ENCODE measurements around the gene PCYT1B. TPM values are rescaled to one million over a fixed set of nuclear protein-coding genes. Genes with fewer than 3 reads are reported as not detected.
"Not testable (repeated sequence)": the region's sequence is repeated elsewhere in the genome, so short reads cannot be mapped to it uniquely, and the experiment has no call there.

Gene PCYT1B
- total RNA-seq, 2 experiments from 2014 or later = not detected

- H3K36me3 Mint-ChIP-seq (ENCODE audit: low read depth) = no peaks in the 10 kb centered on the region
- TF ChIP-seq CTCF (IDR thresholded peaks at IDR 0.05) = no peak
- no peaks in the 10 kb centered on the region for H3K9me3 Mint-ChIP-seq
- H3K4me1 ChIP-seq (ENCODE audit: insufficient read depth, low read length) = no peaks in the 10 kb centered on the region
- no peak overlapping the region for H3K4me3 Mint-ChIP-seq
- DNase-seq = no peak
- no peaks in the 10 kb centered on the region for H3K27me3 ChIP-seq (ENCODE audit: control insufficient read depth in 1 of 2, insufficient read depth in 2 of 2, low read length in 2 of 2)
- H3K27ac ChIP-seq (ENCODE audit: low read depth in 1 of 2, low read length in 2 of 2) = no peak overlapping the region
- no peak overlapping the region for H3K4me3 ChIP-seq (ENCODE audit: low read length)
- no peaks in the 10 kb centered on the region for H3K4me1 Mint-ChIP-seq (ENCODE audit: low read depth)
- no peak overlapping the region for H3K27ac Mint-ChIP-seq
- no peaks in the 10 kb centered on the region for H3K27me3 Mint-ChIP-seq
- CTCF ChIA-PET = no interaction called here
- POLR2A ChIA-PET = no interaction called here
- intact Hi-C loops (cut with DNase I, micrococcal nuclease) = no loop called here
- H3K9me3 ChIP-seq (ENCODE audit: control insufficient read depth in 1 of 2, insufficient read depth in 1 of 2, low read length in 2 of 2) = no peaks in the 10 kb centered on the region
- ATAC-seq (ENCODE audit: poor library complexity) = no peak
- H3K36me3 ChIP-seq (ENCODE audit: insufficient read depth, low read length) = no peaks in the 10 kb centered on the region
Measured at GRCh38 chrX:24610516-24610915, 36.6 kb downstream of the PCYT1B start.

GRCh38 chrX:24607616-24608015, 39.5 kb downstream of the PCYT1B start:
- ChIA-PET CTCF (no interaction called here), POLR2A (no interaction called here)
- Mint-ChIP-seq H3K36me3 (ENCODE audit: low read depth) (no peaks in the 10 kb centered on the region), H3K4me1 (ENCODE audit: low read depth) (no peaks in the 10 kb centered on the region), H3K27me3 (no peaks in the 10 kb centered on the region), H3K27ac (no peak overlapping the region), H3K4me3 (no peak overlapping the region), H3K9me3 (no peaks in the 10 kb centered on the region)
- Histone ChIP-seq H3K4me3 (ENCODE audit: low read length) (no peak overlapping the region), H3K4me1 (ENCODE audit: insufficient read depth, low read length) (no peaks in the 10 kb centered on the region), H3K27me3 (ENCODE audit: control insufficient read depth in 1 of 2, insufficient read depth in 2 of 2, low read length in 2 of 2) (no peaks in the 10 kb centered on the region), H3K9me3 (ENCODE audit: control insufficient read depth in 1 of 2, insufficient read depth in 1 of 2, low read length in 2 of 2) (no peaks in the 10 kb centered on the region), H3K27ac (ENCODE audit: low read depth in 1 of 2, low read length in 2 of 2) (no peak overlapping the region), H3K36me3 (ENCODE audit: insufficient read depth, low read length) (no peaks in the 10 kb centered on the region)
- intact Hi-C loops (cut with DNase I, micrococcal nuclease) = no loop called here
- ATAC-seq (ENCODE audit: poor library complexity) (no peak), DNase-seq (no peak)
- no peak for TF ChIP-seq CTCF (IDR thresholded peaks at IDR 0.05)

- CTCF ChIA-PET; ATAC-seq (ENCODE audit: poor library complexity); POLR2A ChIA-PET: not testable (repeated sequence)
Measured at GRCh38 chrX:24605941-24606340, 41.2 kb downstream of the PCYT1B start.

GRCh38 chrX:24603191-24603590, 44.0 kb downstream of the PCYT1B start:
- no peak overlapping the region for H3K4me3 Mint-ChIP-seq
- no peaks in the 10 kb centered on the region for H3K4me1 Mint-ChIP-seq (ENCODE audit: low read depth)
- H3K9me3 Mint-ChIP-seq = no peaks in the 10 kb centered on the region
- CTCF ChIA-PET = no interaction called here
- ATAC-seq (ENCODE audit: poor library complexity) (no peak), DNase-seq (no peak)
- H3K27me3 Mint-ChIP-seq = no peaks in the 10 kb centered on the region
- POLR2A ChIA-PET = interaction anchor here (0.6 kb wide), 1 partner anchor 177 kb away, joined by 3 read pairs; no protein-coding TSS in a partner anchor
- H3K36me3 Mint-ChIP-seq (ENCODE audit: low read depth) = no peaks in the 10 kb centered on the region
- Histone ChIP-seq H3K9me3 (ENCODE audit: control insufficient read depth in 1 of 2, insufficient read depth in 1 of 2, low read length in 2 of 2) (no peaks in the 10 kb centered on the region), H3K4me3 (ENCODE audit: low read length) (no peak overlapping the region), H3K27ac (ENCODE audit: low read depth in 1 of 2, low read length in 2 of 2) (no peak overlapping the region), H3K36me3 (ENCODE audit: insufficient read depth, low read length) (no peaks in the 10 kb centered on the region), H3K4me1 (ENCODE audit: insufficient read depth, low read length) (no peaks in the 10 kb centered on the region), H3K27me3 (ENCODE audit: control insufficient read depth in 1 of 2, insufficient read depth in 2 of 2, low read length in 2 of 2) (no peaks in the 10 kb centered on the region)
- intact Hi-C loops (cut with DNase I, micrococcal nuclease) = no loop called here
- no peak overlapping the region for H3K27ac Mint-ChIP-seq
- no peak for TF ChIP-seq CTCF (IDR thresholded peaks at IDR 0.05)

More at GRCh38 chrX:24605941-24606340, 41.2 kb downstream of the PCYT1B start:
- H3K9me3 Mint-ChIP-seq; H3K27me3 ChIP-seq (ENCODE audit: control insufficient read depth in 1 of 2, insufficient read depth in 2 of 2, low read length in 2 of 2); H3K36me3 Mint-ChIP-seq (ENCODE audit: low read depth); H3K36me3 ChIP-seq (ENCODE audit: insufficient read depth, low read length); H3K4me1 ChIP-seq (ENCODE audit: insufficient read depth, low read length); H3K27me3 Mint-ChIP-seq; H3K27ac Mint-ChIP-seq; H3K27ac ChIP-seq (ENCODE audit: low read depth in 1 of 2, low read length in 2 of 2); DNase-seq; H3K4me1 Mint-ChIP-seq (ENCODE audit: low read depth); H3K4me3 Mint-ChIP-seq; H3K9me3 ChIP-seq (ENCODE audit: control insufficient read depth in 1 of 2, insufficient read depth in 1 of 2, low read length in 2 of 2); intact Hi-C loops (cut with DNase I, micrococcal nuclease); H3K4me3 ChIP-seq (ENCODE audit: low read length): not testable (repeated sequence)
